Measurements from ENCODE around the gene HENMT1.
"Not testable (repeated sequence)": the region's sequence is repeated elsewhere in the genome, so short reads cannot be mapped to it uniquely, and the experiment has no call there.

HENMT1 gene

DNA sequence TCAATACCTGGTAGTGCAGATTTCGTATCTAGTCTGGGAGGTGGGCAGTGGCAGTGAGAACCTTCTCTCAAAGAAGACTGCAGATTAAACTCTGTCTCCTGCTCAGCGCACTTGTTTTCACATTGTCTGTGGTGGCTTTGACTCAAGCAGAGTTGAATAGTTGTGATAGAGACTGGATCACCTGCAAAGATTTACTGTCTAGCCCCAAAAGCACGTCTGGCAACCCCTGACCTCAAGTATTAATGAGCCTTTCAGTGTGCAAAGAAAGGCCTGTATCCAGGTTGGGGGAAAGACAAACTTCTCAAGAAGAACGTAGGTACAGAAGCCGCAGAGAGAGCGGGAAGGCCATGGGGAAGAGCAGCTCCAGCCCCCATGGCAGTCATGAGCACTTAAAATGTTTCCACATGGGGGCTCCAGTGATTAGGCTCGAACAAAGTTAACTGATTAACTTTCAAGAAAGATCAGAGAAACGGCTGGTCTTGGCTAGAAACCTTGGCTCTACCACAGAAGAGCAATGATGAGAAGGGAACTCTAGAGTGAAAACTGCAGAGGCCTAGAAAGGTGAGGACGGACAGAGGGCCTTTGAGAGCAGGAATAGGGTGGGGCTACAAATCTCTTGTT, 15.2 kb downstream of the HENMT1 start:
- no peak overlapping the region for H3K27ac ChIP-seq (ENCODE audit: low read depth, low read length)
- no peaks in the 10 kb centered on the region for H3F3A ChIP-seq (ENCODE audit: insufficient read depth)
- H4K20me1 ChIP-seq (ENCODE audit: low read depth, low read length): no peaks in the 10 kb centered on the region
- no peaks in the 10 kb centered on the region for H3K27me3 ChIP-seq (ENCODE audit: low read length)
- no peaks in the 10 kb centered on the region for H3K79me2 ChIP-seq (ENCODE audit: insufficient read depth, low read length)
- no peaks in the 10 kb centered on the region for H3K9me3 ChIP-seq (ENCODE audit: insufficient read depth, low read length)
- H3K9ac ChIP-seq (ENCODE audit: low read length): no peak overlapping the region
- TF ChIP-seq EZH2phosphoT487 (conservative IDR thresholded peaks at IDR 0.05; ENCODE audit: low read length): no peak
- TF ChIP-seq, protein P1, sequence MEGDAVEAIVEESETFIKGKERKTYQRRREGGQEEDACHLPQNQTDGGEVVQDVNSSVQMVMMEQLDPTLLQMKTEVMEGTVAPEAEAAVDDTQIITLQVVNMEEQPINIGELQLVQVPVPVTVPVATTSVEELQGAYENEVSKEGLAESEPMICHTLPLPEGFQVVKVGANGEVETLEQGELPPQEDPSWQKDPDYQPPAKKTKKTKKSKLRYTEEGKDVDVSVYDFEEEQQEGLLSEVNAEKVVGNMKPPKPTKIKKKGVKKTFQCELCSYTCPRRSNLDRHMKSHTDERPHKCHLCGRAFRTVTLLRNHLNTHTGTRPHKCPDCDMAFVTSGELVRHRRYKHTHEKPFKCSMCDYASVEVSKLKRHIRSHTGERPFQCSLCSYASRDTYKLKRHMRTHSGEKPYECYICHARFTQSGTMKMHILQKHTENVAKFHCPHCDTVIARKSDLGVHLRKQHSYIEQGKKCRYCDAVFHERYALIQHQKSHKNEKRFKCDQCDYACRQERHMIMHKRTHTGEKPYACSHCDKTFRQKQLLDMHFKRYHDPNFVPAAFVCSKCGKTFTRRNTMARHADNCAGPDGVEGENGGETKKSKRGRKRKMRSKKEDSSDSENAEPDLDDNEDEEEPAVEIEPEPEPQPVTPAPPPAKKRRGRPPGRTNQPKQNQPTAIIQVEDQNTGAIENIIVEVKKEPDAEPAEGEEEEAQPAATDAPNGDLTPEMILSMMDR (IDR thresholded peaks at IDR 0.05; ENCODE audit: insufficient read depth, low read length, poor library complexity, severe bottlenecking): no peak
- H3K9me2 ChIP-seq (replicated peaks; ENCODE audit: insufficient read depth, low read length): no peaks in the 10 kb centered on the region
- no peaks in the 10 kb centered on the region for H3K36me3 ChIP-seq (ENCODE audit: low read length)
- H3K4me3 ChIP-seq (ENCODE audit: insufficient read depth, low read length, poor library complexity, severe bottlenecking): no peak overlapping the region
- H2AFZ ChIP-seq (ENCODE audit: low read depth, low read length, severe bottlenecking): no peak overlapping the region
- H3K4me2 ChIP-seq (ENCODE audit: low read depth, low read length, poor library complexity, severe bottlenecking): no peak overlapping the region

DNA sequence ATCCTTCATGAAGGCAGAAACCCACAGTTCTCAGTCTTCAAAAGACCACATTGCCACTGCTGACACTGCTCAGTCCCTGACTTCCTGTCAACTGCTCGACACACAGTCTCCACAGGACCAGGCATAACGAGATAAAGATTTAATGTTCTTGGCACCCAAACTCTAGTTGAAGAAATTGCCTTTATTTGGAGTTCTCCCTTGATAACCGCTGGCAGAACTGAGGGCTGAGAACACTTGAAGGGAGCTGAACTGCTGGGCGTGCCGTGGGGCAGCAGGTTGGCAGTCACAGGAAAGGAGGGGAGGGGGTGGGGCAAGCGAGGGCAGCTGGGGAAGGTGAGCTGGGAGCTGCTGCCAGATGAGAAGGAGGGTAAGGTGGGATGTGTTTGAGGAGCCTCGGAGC, 15.9 kb downstream of the HENMT1 start:
- TF ChIP-seq, protein P1 (IDR thresholded peaks at IDR 0.05; ENCODE audit: insufficient read depth, low read length, poor library complexity, severe bottlenecking): no peak
- TF ChIP-seq EZH2phosphoT487 (conservative IDR thresholded peaks at IDR 0.05; ENCODE audit: low read length): no peak
- no peak overlapping the region for H3K9ac ChIP-seq (ENCODE audit: low read length)

DNA sequence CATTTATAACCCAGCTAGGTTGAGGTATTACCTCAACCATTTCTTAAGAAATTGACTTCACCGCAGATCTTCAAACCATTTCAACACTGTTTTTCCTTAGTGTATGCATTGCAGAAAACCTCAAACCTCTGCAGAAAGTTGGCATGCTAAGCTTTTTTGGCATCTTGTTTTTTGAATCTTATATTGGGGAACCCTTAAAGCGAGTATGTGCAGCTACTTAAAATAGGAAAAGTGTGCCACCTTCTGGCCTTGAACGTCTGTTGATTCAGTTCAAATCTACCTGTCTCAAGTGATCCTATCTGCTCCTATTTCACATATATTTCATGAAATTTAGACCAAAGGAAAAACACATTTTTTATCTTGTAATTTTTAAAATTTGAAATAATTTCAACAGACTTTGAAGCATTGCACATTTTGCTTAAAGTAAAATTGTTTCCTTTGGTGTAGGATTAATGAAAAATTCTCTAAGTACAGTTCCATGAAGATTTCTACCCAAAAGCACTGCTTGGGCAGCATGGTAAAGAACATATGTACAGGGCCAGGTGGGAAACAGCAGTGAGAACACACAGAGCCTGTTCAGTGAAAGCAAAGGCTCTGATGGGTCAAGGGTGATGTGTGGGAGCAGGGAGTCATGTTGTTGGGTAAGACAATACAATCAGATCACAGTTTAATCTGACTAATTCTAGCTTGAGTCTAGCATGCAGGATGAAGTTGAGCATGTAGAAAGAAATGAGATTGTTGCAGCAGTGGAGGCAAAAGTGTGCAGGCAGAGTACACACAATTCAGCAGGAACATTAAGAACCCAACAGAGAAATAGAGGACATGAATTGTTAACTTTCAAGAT, 17.2 kb downstream of the HENMT1 start:
- Histone ChIP-seq H3K4me3 (ENCODE audit: insufficient read depth, low read length, poor library complexity, severe bottlenecking) (no peak overlapping the region), H3K79me2 (ENCODE audit: insufficient read depth, low read length) (no peaks in the 10 kb centered on the region), H3K9me3 (ENCODE audit: insufficient read depth, low read length) (no peaks in the 10 kb centered on the region), H4K20me1 (ENCODE audit: low read depth, low read length) (no peaks in the 10 kb centered on the region), H3K4me2 (ENCODE audit: low read depth, low read length, poor library complexity, severe bottlenecking) (no peak overlapping the region), H2AFZ (ENCODE audit: low read depth, low read length, severe bottlenecking) (no peak overlapping the region), H3F3A (ENCODE audit: insufficient read depth) (no peaks in the 10 kb centered on the region), H3K9me2 (replicated peaks; ENCODE audit: insufficient read depth, low read length) (no peaks in the 10 kb centered on the region), H3K27me3 (ENCODE audit: low read length) (no peaks in the 10 kb centered on the region), H3K9ac (ENCODE audit: low read length) (no peak overlapping the region), H3K36me3 (ENCODE audit: low read length) (no peaks in the 10 kb centered on the region), H3K27ac (ENCODE audit: low read depth, low read length) (no peak overlapping the region)
- no peak for TF ChIP-seq EZH2phosphoT487 (conservative IDR thresholded peaks at IDR 0.05; ENCODE audit: low read length)
- TF ChIP-seq, protein P1 (IDR thresholded peaks at IDR 0.05; ENCODE audit: insufficient read depth, low read length, poor library complexity, severe bottlenecking): peak; percentile 27

More for the DNA sequence above, 15.9 kb downstream of the HENMT1 start:
- no peaks in the 10 kb centered on the region for H3F3A ChIP-seq (ENCODE audit: insufficient read depth)
- H4K20me1 ChIP-seq (ENCODE audit: low read depth, low read length): no peaks in the 10 kb centered on the region
- no peak overlapping the region for H3K4me3 ChIP-seq (ENCODE audit: insufficient read depth, low read length, poor library complexity, severe bottlenecking)
- H3K79me2 ChIP-seq (ENCODE audit: insufficient read depth, low read length): no peaks in the 10 kb centered on the region
- no peaks in the 10 kb centered on the region for H3K27me3 ChIP-seq (ENCODE audit: low read length)
- H3K36me3 ChIP-seq (ENCODE audit: low read length): no peaks in the 10 kb centered on the region
- H3K9me3 ChIP-seq (ENCODE audit: insufficient read depth, low read length): no peaks in the 10 kb centered on the region
- H2AFZ ChIP-seq (ENCODE audit: low read depth, low read length, severe bottlenecking): no peak overlapping the region
- no peak overlapping the region for H3K4me2 ChIP-seq (ENCODE audit: low read depth, low read length, poor library complexity, severe bottlenecking)
- H3K27ac ChIP-seq (ENCODE audit: low read depth, low read length): no peak overlapping the region
- no peaks in the 10 kb centered on the region for H3K9me2 ChIP-seq (replicated peaks; ENCODE audit: insufficient read depth, low read length)

DNA sequence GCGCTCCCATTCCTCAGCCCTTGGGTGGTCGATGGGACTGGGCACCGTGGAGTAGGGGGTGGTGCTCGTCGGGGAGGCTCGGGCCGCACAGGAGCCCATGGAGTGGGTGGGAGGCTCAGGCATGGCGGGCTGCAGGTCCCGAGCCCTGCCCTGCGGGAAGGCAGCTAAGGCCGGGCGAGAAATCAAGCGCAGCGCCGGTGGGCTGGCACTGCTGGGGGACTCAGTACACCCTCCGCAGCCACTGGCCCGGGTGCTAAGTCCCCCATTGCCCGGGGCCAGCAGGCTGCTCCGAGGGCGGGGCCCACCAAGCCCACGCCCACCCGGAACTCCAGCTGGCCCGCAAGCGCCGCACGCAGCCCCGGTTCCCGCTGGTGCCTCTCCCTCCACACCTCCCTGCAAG, 20.0 kb downstream of the HENMT1 start:
- not testable (repeated sequence) for H3K9me3 ChIP-seq (ENCODE audit: insufficient read depth, low read length)

More for the DNA sequence above, 20.0 kb downstream of the HENMT1 start:
- not testable (repeated sequence) for H3K79me2 ChIP-seq (ENCODE audit: insufficient read depth, low read length); H4K20me1 ChIP-seq (ENCODE audit: low read depth, low read length); H3F3A ChIP-seq (ENCODE audit: insufficient read depth); H3K4me2 ChIP-seq (ENCODE audit: low read depth, low read length, poor library complexity, severe bottlenecking); H3K36me3 ChIP-seq (ENCODE audit: low read length); H3K27ac ChIP-seq (ENCODE audit: low read depth, low read length); H2AFZ ChIP-seq (ENCODE audit: low read depth, low read length, severe bottlenecking); H3K27me3 ChIP-seq (ENCODE audit: low read length); H3K4me3 ChIP-seq (ENCODE audit: insufficient read depth, low read length, poor library complexity, severe bottlenecking); H3K9ac ChIP-seq (ENCODE audit: low read length); H3K9me2 ChIP-seq (replicated peaks; ENCODE audit: insufficient read depth, low read length)
